HUDEP-2 (cell line): Measurements from ENCODE around the gene TIMELESS.
"Not testable (repeated sequence)": the region's sequence is repeated elsewhere in the genome, so short reads cannot be mapped to it uniquely, and the experiment has no call there.

Experiments
- DNase-seq, 76 experiments: peaks; one replicate each; lab custom pipeline; 2025; ENCODE audit not compliant: unreplicated experiment in 76 of 76; lab: John Stamatoyannopoulos, UW

The TIMELESS gene

DNA sequence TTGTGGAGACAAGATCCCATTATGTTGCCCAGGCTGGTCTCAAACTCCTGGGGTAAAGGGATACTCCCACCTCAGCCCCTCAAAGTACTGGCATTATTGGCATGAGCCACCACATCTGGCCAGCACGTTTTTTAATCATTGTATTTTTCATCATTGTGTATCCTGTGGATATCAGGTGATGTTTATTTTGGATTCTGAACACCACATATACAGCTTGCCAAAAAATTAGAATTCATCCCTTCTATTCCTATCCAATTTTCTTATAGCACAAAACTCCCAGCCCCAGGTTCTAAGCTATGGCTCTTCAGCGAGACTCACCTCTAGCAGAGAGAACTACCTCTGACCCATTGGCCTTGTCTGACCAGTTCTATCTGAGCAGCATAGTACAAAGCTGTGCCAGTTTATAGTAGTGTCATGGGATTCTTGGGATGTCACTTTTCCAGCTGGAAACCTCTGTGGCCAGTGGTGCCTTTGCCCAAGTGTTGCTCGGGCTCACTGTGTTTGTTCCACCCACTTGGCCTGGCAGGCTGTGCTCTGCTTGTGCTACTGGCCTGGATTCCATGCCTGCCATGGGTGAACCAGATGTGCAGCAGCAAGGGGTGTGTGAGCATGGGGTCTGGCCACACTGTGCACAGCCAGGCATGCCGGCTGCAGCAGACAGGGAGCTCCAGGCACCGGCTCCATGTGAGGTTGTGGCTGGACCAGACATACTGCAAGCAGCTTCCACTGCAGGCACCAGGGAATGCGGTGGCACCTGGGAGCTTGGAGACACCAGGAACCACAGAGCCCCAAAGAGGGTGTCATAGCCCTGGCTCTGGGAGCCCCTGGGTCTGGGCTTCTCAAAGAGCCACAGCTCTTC lies 37.2 kb downstream of the TIMELESS start:
- no peak for DNase-seq

- no peak for DNase-seq
Measured at GRCh38 chr12:56410768-56411167, 38.5 kb downstream of the TIMELESS start.

GRCh38 chr12:56408799-56409417 lies 40.3 kb downstream of the TIMELESS start:
- DNase-seq: no peak

DNA sequence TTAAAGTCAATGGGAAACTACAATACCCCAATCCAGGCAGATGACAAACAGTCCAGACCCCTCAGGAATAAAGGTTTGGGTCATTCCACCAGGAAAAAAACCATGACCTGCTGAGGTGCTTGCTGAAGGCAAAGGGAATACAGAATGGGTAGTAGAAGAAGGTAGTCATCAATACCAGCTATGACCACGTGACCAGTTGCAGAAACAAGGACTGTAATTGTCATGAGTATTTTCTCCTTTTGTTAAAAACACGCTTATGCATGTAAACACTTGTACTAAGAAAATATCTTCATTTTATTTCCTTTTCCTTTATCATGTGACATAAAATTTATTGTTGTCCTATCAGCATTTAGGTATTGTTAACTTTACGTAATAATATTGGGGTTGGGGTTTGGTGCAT lies 45.0 kb downstream of the TIMELESS start:
- DNase-seq: not testable (repeated sequence)

DNA sequence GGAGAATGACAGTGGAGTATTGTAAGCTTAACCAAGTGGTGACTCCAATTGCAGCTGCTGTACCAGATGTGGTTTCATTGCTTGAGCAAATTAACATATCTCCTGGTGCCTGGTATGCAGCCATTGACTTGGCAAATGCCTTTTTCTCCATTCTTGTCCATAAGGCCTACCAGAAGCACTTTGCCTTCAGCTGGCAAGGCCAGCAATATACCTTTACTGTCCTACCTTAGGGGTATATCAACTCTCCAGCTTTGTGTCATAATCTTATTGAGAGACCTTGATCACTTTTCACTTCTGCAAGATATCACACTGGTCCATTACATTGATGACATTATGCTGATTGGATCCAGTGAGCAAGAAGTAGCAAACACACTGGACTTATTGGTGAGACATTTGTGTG lies 47.6 kb downstream of the TIMELESS start:
- not testable (repeated sequence) for DNase-seq

- not testable (repeated sequence) for DNase-seq
Measured at GRCh38 chr12:56401125-56401524, 48.1 kb downstream of the TIMELESS start.

DNA sequence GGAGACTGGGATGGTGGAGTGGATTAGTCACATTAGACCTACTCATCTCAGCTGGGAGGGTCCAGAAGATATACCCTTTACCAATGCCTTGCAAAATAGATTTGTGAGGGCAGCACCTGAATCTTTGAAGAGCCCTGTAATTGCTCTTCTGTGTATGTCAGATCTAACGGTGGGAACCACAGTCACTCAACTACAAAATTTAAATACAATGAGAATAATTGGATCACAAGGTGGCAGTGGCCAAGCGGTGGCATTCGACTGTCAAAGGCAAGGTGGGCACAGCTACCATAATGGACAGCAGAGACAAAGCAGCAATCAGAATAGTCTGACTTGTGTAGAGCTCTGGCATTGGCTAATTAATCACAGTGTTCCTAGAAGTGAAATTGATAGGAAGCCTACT lies 49.8 kb downstream of the TIMELESS start:
- DNase-seq: not testable (repeated sequence)

GRCh38 chr12:56398324-56398723 lies 50.9 kb downstream of the TIMELESS start:
- DNase-seq: no peak

DNA sequence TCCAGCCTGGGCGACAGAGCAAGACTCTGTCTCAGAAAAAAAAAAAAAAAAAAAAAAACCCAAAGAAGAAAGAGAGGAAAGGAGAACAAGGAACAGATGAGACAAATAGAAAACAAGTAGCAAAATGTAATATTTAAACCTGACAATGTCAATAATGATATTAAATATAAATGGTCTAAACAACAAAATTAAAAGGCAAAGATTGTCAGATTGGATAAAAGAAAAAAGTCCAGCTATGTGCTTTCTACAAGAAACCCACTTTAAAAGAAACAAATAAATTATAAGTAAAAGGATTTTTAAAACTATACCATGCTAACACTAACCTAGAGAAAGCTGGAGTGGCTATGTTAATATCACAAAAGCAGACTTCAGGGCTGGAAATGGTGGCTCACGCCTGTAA lies 56.9 kb downstream of the TIMELESS start:
- DNase-seq: no peak

GRCh38 chr12:56391721-56392120 lies 57.5 kb downstream of the TIMELESS start:
- no peak for DNase-seq

- DNase-seq: no peak
Measured at GRCh38 chr12:56389412-56389811, 59.8 kb downstream of the TIMELESS start.

GRCh38 chr12:56387152-56387736 lies 62.0 kb downstream of the TIMELESS start:
- DNase-seq: no peak

DNA sequence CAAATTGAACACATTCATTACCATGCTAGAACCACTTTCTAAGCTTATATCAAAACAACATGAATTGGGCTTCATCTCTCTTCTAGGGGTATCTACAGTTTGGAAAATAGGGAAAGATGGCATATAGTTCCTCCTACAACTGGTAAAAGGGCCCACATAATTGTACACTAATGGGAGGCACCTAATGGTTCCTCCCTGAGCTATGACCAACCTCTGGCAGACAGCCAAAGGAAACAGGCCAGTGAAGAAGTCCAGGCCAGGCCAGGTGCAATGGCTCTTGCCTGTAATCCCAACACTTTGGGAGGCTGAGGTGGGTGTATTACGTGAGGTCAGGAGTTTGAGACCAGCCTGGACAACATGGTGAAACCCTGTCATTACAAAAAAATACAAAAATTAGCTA lies 63.4 kb downstream of the TIMELESS start:
- DNase-seq: peak in 2 of 76 experiments; percentile 2 to 8

DNA sequence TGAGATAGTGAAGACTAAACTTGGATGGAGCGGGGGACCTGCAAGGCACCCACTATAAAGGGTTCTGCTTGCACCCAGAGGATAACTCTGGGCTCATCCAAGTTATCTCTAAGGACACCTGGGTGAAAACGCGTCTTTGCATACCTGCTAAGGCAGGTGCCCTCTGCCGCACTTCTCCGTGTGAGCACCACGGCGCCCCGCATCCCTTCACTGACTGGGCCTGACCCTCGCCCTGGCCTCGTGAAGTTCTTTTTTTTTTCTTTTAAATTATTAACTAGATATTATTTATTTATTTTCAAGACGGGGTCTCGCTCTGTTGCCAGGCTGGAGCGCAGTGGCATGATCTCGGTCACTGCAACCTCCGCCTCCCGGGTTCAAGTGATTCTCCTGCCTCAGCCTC lies 66.6 kb downstream of the TIMELESS start:
- no peak for DNase-seq

GRCh38 chr12:56377989-56378316 lies 71.3 kb downstream of the TIMELESS start:
- no peak for DNase-seq

DNA sequence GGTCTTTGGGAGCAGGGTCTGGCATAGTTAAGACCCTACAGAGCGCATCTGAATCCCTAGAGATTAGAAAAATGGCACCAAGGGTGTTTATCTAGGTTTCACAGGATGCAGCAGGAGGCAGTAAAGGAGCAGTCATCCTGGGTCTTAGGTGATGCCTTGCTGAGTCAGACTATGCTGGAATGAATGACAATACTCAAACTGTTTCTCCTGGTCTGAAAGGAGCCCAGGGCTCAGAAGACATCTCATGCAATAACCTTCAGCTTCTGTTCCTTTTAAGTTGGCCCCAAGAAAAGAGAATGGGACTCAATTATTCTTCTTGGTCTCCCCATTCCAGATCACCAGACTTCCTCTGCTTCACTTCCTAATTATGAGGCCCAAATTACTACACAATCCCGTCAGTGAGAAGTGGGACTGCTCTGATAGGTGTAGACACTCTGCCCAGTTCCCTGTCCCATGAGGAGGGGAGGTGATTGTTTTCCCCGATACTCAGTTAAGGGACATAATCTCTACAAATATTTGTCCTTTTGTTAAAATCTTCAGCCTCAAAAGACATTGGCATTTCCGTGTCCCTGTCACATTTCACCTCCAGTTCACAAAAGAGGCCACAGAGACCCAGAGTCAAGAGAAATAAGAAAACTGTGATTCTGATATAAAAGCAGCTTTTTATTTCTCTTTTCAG lies 71.8 kb downstream of the TIMELESS start:
- DNase-seq: peak in 7 of 76 experiments; percentile 7 to 32 (median 12)

DNA sequence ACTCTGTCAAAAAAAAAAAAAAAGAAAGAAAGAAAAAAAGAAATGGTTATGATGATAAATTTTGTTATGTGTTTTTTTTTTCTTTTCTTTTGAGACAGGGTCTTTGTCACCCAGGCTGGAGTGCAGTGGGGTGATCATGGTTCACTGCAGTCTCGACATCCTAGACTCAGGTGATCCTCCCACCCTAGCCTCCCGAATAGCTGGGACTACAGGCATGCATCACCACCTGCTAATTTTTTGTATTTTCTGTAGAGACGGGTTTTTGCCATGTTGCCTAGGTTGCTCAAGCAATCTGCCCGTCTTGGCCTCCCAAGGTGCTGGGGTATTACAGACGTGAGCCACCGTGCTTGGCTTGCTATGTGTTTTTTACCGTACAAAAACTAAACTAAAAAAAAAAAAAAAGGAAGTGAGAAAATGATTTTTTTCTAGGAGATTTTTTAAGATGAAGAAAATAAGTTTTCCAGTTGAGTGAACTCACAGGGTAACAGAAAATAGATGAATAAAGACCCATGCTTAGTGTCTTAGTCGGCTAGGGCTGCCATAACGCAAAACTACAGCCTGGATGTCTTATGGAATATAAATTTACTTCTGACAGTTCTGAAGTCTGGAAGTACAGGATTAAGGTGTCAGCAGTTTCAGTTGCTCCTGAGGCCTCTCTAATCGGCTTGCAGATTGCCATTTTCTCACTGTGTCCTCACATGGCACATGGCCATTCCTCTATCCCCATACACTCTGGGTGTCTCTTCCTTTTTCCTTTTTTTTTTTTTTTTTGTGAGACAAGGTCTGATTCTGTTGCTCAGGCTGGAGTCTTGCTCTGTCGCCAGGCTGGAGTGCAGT lies 73.4 kb downstream of the TIMELESS start:
- no peak for DNase-seq

GRCh38 chr12:56374726-56375597 lies 74.3 kb downstream of the TIMELESS start:
- no peak for DNase-seq

DNA sequence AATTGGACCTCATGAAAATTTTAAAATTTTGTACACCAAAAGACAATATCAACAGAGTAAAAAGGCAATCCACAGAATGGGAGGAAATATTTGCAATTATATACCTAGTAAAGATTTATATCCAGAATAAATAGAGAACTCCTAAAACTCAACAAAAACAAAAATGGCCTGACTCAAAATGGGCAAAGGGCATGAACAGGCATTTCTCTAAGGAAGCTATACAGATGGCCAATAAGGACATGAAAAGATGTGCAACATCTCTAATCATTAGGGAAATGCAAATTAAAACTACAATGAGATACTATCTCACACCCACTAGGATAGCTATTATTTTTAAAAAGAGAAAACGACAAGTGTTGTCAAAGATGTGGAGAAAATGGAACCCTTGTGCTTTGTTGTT lies 75.7 kb downstream of the TIMELESS start:
- no peak for DNase-seq

DNA sequence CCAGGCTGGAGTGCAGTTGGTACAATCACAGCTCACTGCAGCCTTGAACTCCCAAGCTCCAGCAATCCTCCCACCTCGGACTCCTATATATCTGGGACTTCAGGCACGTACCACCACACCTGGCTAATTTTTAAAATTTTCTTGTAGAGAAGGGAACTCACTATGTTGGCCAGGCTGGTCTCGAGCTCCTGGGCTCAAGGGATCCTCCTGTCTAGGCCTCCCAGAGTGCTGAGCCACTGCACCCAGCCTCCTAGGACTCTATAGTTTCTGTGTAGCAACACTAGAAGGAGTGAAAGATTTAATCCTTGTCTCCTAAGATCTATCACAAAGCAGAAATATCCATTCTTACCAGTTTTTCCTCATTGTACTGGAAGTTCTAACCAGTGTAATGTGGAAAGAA lies 82.3 kb downstream of the TIMELESS start:
- no peak for DNase-seq
